Measurements from ENCODE around the gene ACSL3.

ACSL3 gene

DNA sequence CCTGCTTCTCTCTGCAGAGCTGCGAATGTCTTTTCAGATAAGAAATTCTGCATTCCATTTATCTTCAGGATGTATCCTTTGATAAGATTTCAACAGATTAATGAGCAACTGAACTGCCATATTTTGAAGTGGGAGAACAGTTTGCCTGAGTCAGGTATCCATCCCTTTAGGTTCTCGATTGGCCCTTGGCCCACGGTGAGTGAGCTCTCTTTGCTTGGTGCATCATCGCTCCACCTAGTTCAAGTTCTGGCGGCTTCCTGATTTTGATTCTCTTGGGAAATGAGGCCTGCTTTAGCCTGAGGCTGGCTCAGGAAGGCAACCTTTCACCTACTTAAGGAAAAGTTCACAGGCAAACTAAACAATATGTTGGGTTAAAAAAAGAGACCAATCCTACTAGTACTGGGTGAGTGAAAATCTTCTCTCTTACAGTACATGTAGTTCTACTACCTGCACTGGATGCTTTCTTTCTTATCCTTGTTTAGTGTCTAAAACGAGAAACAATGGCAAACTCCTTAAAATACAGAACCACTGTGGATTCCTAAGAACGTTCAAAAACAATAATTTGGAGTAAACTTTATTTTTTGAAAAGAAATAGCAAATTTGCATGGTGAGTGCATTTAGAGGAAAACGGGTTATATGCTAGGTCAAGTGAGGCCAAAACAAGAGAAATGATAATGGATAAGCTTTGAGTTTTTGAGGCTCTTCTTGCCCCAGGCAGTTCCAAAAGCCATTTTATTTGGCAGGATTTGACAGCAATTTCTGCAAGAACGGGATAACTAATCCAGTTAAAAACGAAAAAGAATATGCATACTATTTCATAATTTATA lies 837 bp upstream of the ACSL3 start:
- TF ChIP-seq CTCF (conservative IDR thresholded peaks at IDR 0.05; ENCODE audit: low read length) (no peak), EZH2phosphoT487 (IDR thresholded peaks at IDR 0.05; ENCODE audit: borderline replicate concordance) (no peak)
- H3K4me3 ChIP-seq (ENCODE audit: low read length, poor library complexity, severe bottlenecking) = peak overlapping the region; percentile 94
- H3F3A ChIP-seq (ENCODE audit: low read depth) = no peaks in the 10 kb centered on the region
- H3K4me2 ChIP-seq (ENCODE audit: low read depth, low read length, poor library complexity, severe bottlenecking) = peak overlapping the region; percentile 85
- peaks cover 41% of the 10 kb centered on the region for H3K4me1 ChIP-seq (ENCODE audit: insufficient read depth, low read length, poor library complexity, severe bottlenecking)
- no peaks in the 10 kb centered on the region for H3K36me3 ChIP-seq (ENCODE audit: insufficient read depth, low read length)
- H3K79me2 ChIP-seq (ENCODE audit: insufficient read depth, low read length) = peaks cover 41% of the 10 kb centered on the region
- no peaks in the 10 kb centered on the region for H3K27me3 ChIP-seq (ENCODE audit: insufficient read depth, low read length, poor library complexity, severe bottlenecking)
- no peaks in the 10 kb centered on the region for H3K9me3 ChIP-seq (ENCODE audit: insufficient read depth, low read depth, low read length)
- peak overlapping the region; percentile 81 for H2AFZ ChIP-seq (ENCODE audit: low read length)
- H4K20me1 ChIP-seq (ENCODE audit: insufficient read depth, low read length, poor library complexity, severe bottlenecking) = peaks cover 41% of the 10 kb centered on the region
- H3K9me2 ChIP-seq (replicated peaks; ENCODE audit: low read depth, low read length) = no peaks in the 10 kb centered on the region
- peak overlapping the region; percentile 64 for H3K9ac ChIP-seq (ENCODE audit: low read depth, low read length, poor library complexity, severe bottlenecking)

- peak overlapping the region; percentile 86 for H3K9ac ChIP-seq (ENCODE audit: low read depth, low read length, poor library complexity, severe bottlenecking)
- peak overlapping the region; percentile 94 for H3K4me3 ChIP-seq (ENCODE audit: low read length, poor library complexity, severe bottlenecking)
- H3K27me3 ChIP-seq (ENCODE audit: insufficient read depth, low read length, poor library complexity, severe bottlenecking) = no peaks in the 10 kb centered on the region
- no peaks in the 10 kb centered on the region for H3F3A ChIP-seq (ENCODE audit: low read depth)
- H3K9me2 ChIP-seq (replicated peaks; ENCODE audit: low read depth, low read length) = no peaks in the 10 kb centered on the region
- peaks cover 57% of the 10 kb centered on the region for H3K79me2 ChIP-seq (ENCODE audit: insufficient read depth, low read length)
- no peak overlapping the region for H2AFZ ChIP-seq (ENCODE audit: low read length)
- H3K4me2 ChIP-seq (ENCODE audit: low read depth, low read length, poor library complexity, severe bottlenecking) = peak overlapping the region; percentile 91
- peaks cover 54% of the 10 kb centered on the region for H3K4me1 ChIP-seq (ENCODE audit: insufficient read depth, low read length, poor library complexity, severe bottlenecking)
- H4K20me1 ChIP-seq (ENCODE audit: insufficient read depth, low read length, poor library complexity, severe bottlenecking) = peaks cover 54% of the 10 kb centered on the region
- TF ChIP-seq CTCF (conservative IDR thresholded peaks at IDR 0.05; ENCODE audit: low read length) (0 out of 2 replicates have a peak, but pooled peaks have one; percentile 13), EZH2phosphoT487 (IDR thresholded peaks at IDR 0.05; ENCODE audit: borderline replicate concordance) (no peak)
- no peaks in the 10 kb centered on the region for H3K36me3 ChIP-seq (ENCODE audit: insufficient read depth, low read length)
- H3K9me3 ChIP-seq (ENCODE audit: insufficient read depth, low read depth, low read length) = no peaks in the 10 kb centered on the region
Observed at GRCh38 chr2:222861411-222862105, 722 bp downstream of the ACSL3 start.

DNA sequence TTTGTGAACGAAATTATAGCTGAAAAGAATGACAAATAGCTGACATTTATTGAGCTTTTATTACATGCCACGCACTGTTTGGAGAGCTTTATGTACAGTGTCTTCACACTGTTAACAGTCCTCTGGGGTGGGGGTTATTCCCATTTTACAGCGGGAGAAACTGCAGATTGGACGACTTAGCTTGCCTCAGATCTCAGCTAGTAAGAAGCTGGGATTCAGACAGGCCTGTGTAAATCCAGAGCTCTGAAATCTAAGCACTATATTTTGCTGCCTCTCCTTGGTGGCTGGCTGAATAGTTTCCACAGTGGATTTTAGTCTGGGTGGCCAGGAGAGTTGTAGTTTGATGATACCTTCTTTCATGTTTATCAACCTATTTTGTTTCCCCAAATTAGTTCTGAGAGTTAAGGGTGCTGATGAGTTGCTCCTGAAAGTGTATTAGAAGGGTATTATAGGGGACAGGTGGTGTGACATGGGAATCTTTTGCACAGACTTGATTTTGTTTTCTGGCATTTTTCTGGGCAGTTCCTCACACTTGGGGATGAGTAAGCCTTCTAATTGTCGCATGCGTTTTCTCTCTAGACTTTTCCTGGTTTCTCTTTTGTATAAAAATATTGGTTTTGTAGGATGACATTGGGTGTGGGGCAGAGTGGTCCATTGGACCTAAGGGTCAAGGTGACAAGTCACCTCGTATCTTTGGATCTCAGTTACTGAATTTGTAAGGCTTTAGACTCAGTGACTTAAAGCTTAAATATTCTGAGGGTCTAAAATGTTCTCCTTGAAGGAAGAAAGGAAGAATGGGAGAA lies 1.5 kb downstream of the ACSL3 start:
- H3F3A ChIP-seq (ENCODE audit: low read depth) = no peaks in the 10 kb centered on the region
- TF ChIP-seq EZH2phosphoT487 (IDR thresholded peaks at IDR 0.05; ENCODE audit: borderline replicate concordance) (no peak), CTCF (conservative IDR thresholded peaks at IDR 0.05; ENCODE audit: low read length) (0 out of 2 replicates have a peak, but pooled peaks have one; percentile 11)
- peaks cover 59% of the 10 kb centered on the region for H4K20me1 ChIP-seq (ENCODE audit: insufficient read depth, low read length, poor library complexity, severe bottlenecking)
- H3K4me2 ChIP-seq (ENCODE audit: low read depth, low read length, poor library complexity, severe bottlenecking) = peak overlapping the region; percentile 91
- H3K9ac ChIP-seq (ENCODE audit: low read depth, low read length, poor library complexity, severe bottlenecking) = peak overlapping the region; percentile 86
- no peaks in the 10 kb centered on the region for H3K27me3 ChIP-seq (ENCODE audit: insufficient read depth, low read length, poor library complexity, severe bottlenecking)
- peak overlapping the region; percentile 94 for H3K4me3 ChIP-seq (ENCODE audit: low read length, poor library complexity, severe bottlenecking)
- no peaks in the 10 kb centered on the region for H3K9me2 ChIP-seq (replicated peaks; ENCODE audit: low read depth, low read length)
- no peaks in the 10 kb centered on the region for H3K36me3 ChIP-seq (ENCODE audit: insufficient read depth, low read length)
- H3K4me1 ChIP-seq (ENCODE audit: insufficient read depth, low read length, poor library complexity, severe bottlenecking) = peaks cover 59% of the 10 kb centered on the region
- peaks cover 63% of the 10 kb centered on the region for H3K79me2 ChIP-seq (ENCODE audit: insufficient read depth, low read length)
- H3K9me3 ChIP-seq (ENCODE audit: insufficient read depth, low read depth, low read length) = no peaks in the 10 kb centered on the region
- no peak overlapping the region for H2AFZ ChIP-seq (ENCODE audit: low read length)

Data from Loucy (cell line).